Measurements from ENCODE around the gene ERAL1. TPM values are rescaled to one million over a fixed set of nuclear protein-coding genes. Genes with fewer than 3 reads are reported as not detected.

ERAL1 gene
- total and polyA plus RNA-seq, 5 donors = 25.9 to 30.1 (median 28.7) TPM

GRCh38 chr17:28849281-28849680 lies 5.5 kb upstream of the ERAL1 start:
- peak; percentile 38 to 58 for ATAC-seq
- no peak overlapping the region for H3K27ac ChIP-seq (ENCODE audit: low read length)
- WGBS = 71% methylated on average over 5 of the region's 5 CpGs

GRCh38 chr17:28853295-28853694 lies 1.5 kb upstream of the ERAL1 start:
- Histone ChIP-seq H3K4me1 (ENCODE audit: control insufficient read depth, insufficient read depth, low read length) (peaks cover 2% of the 10 kb centered on the region), H3K27ac (ENCODE audit: low read length) (no peak overlapping the region), H3K9me3 (ENCODE audit: control insufficient read depth, low read length) (no peaks in the 10 kb centered on the region), H3K4me3 (ENCODE audit: low read length) (no peak overlapping the region), H3K27me3 (ENCODE audit: control insufficient read depth, insufficient read depth) (no peaks in the 10 kb centered on the region)
- intact Hi-C loops (cut with DNase I) = no loop called here
- no peak for ATAC-seq
- WGBS = 93% methylated on average over 2 of the region's 2 CpGs
- DNase-seq = no peak

More at GRCh38 chr17:28849281-28849680, 5.5 kb upstream of the ERAL1 start:
- H3K4me3 ChIP-seq (ENCODE audit: low read length) = no peak overlapping the region
- DNase-seq = no peak
- no peaks in the 10 kb centered on the region for H3K9me3 ChIP-seq (ENCODE audit: control insufficient read depth, low read length)
- no peaks in the 10 kb centered on the region for H3K4me1 ChIP-seq (ENCODE audit: control insufficient read depth, insufficient read depth, low read length)
- H3K27me3 ChIP-seq (ENCODE audit: control insufficient read depth, insufficient read depth) = no peaks in the 10 kb centered on the region
- intact Hi-C loops (cut with DNase I) = no loop called here

- 14% methylated on average over 5 of the region's 5 CpGs for WGBS
- H3K4me3 ChIP-seq (ENCODE audit: low read length) = peak overlapping the region; percentile 75
- peaks cover 2% of the 10 kb centered on the region for H3K4me1 ChIP-seq (ENCODE audit: control insufficient read depth, insufficient read depth, low read length)
- peak overlapping the region; percentile 28 for H3K27ac ChIP-seq (ENCODE audit: low read length)
- no peaks in the 10 kb centered on the region for H3K27me3 ChIP-seq (ENCODE audit: control insufficient read depth, insufficient read depth)
- intact Hi-C loops (cut with DNase I) = no loop called here
- H3K9me3 ChIP-seq (ENCODE audit: control insufficient read depth, low read length) = no peaks in the 10 kb centered on the region
- ATAC-seq = no peak
- no peak for DNase-seq
These were observed 492 bp downstream of the ERAL1 start for GRCh38 chr17:28855336-28855679.

GRCh38 chr17:28856028-28856574 lies 1.3 kb downstream of the ERAL1 start:
- no peaks in the 10 kb centered on the region for H3K27me3 ChIP-seq (ENCODE audit: control insufficient read depth, insufficient read depth)
- H3K4me3 ChIP-seq (ENCODE audit: low read length) = no peak overlapping the region
- WGBS = 89% methylated on average over 5 of the region's 5 CpGs

GRCh38 chr17:28857905-28858800 lies 3.3 kb downstream of the ERAL1 start:
- Histone ChIP-seq H3K4me3 (ENCODE audit: low read length) (no peak overlapping the region), H3K9me3 (ENCODE audit: control insufficient read depth, low read length) (no peaks in the 10 kb centered on the region), H3K4me1 (ENCODE audit: control insufficient read depth, insufficient read depth, low read length) (peaks cover 2% of the 10 kb centered on the region), H3K27me3 (ENCODE audit: control insufficient read depth, insufficient read depth) (no peaks in the 10 kb centered on the region), H3K27ac (ENCODE audit: low read length) (no peak overlapping the region)
- DNase-seq (no peak), ATAC-seq (no peak)
- intact Hi-C loops (cut with DNase I) = no loop called here
- WGBS = 91% methylated on average over 3 of the region's 3 CpGs

More at GRCh38 chr17:28856028-28856574, 1.3 kb downstream of the ERAL1 start:
- H3K27ac ChIP-seq (ENCODE audit: low read length) = no peak overlapping the region
- peaks cover 2% of the 10 kb centered on the region for H3K4me1 ChIP-seq (ENCODE audit: control insufficient read depth, insufficient read depth, low read length)
- DNase-seq = no peak
- intact Hi-C loops (cut with DNase I) = no loop called here
- ATAC-seq = no peak
- no peaks in the 10 kb centered on the region for H3K9me3 ChIP-seq (ENCODE audit: control insufficient read depth, low read length)

GRCh38 chr17:28858801-28859355 lies 4.1 kb downstream of the ERAL1 start:
- H3K27ac ChIP-seq (ENCODE audit: low read length) = no peak overlapping the region
- DNase-seq = no peak
- no peaks in the 10 kb centered on the region for H3K27me3 ChIP-seq (ENCODE audit: control insufficient read depth, insufficient read depth)
- ATAC-seq = no peak
- no peaks in the 10 kb centered on the region for H3K9me3 ChIP-seq (ENCODE audit: control insufficient read depth, low read length)
- no peak overlapping the region for H3K4me3 ChIP-seq (ENCODE audit: low read length)
- 45% methylated on average over 2 of the region's 2 CpGs for WGBS
- intact Hi-C loops (cut with DNase I) = no loop called here
- peaks cover 2% of the 10 kb centered on the region for H3K4me1 ChIP-seq (ENCODE audit: control insufficient read depth, insufficient read depth, low read length)

- no peak for DNase-seq
- intact Hi-C loops (cut with DNase I) = no loop called here
- WGBS = 91% methylated on average over 4 of the region's 4 CpGs
- ATAC-seq = no peak
- H3K4me3 ChIP-seq (ENCODE audit: low read length) = no peak overlapping the region
- no peak overlapping the region for H3K27ac ChIP-seq (ENCODE audit: low read length)
- H3K9me3 ChIP-seq (ENCODE audit: control insufficient read depth, low read length) = no peaks in the 10 kb centered on the region
- peaks cover 2% of the 10 kb centered on the region for H3K4me1 ChIP-seq (ENCODE audit: control insufficient read depth, insufficient read depth, low read length)
- no peaks in the 10 kb centered on the region for H3K27me3 ChIP-seq (ENCODE audit: control insufficient read depth, insufficient read depth)
These were observed 5.6 kb downstream of the ERAL1 start for GRCh38 chr17:28860363-28860808.

GRCh38 chr17:28861393-28862203 lies 6.8 kb downstream of the ERAL1 start:
- 65% methylated on average over 8 of the region's 8 CpGs for WGBS

GRCh38 chr17:28862561-28862960 lies 7.7 kb downstream of the ERAL1 start:
- H3K9me3 ChIP-seq (ENCODE audit: control insufficient read depth, low read length) = no peaks in the 10 kb centered on the region
- intact Hi-C loops (cut with DNase I) = no loop called here
- DNase-seq = no peak
- H3K4me1 ChIP-seq (ENCODE audit: control insufficient read depth, insufficient read depth, low read length) = no peaks in the 10 kb centered on the region
- no peak overlapping the region for H3K4me3 ChIP-seq (ENCODE audit: low read length)
- H3K27ac ChIP-seq (ENCODE audit: low read length) = no peak overlapping the region
- ATAC-seq = no peak
- H3K27me3 ChIP-seq (ENCODE audit: control insufficient read depth, insufficient read depth) = no peaks in the 10 kb centered on the region
- 96% methylated on average over 3 of the region's 3 CpGs for WGBS

More at GRCh38 chr17:28861393-28862203, 6.8 kb downstream of the ERAL1 start:
- H3K27ac ChIP-seq (ENCODE audit: low read length) = no peak overlapping the region
- ATAC-seq (no peak), DNase-seq (no peak)
- no peaks in the 10 kb centered on the region for H3K4me1 ChIP-seq (ENCODE audit: control insufficient read depth, insufficient read depth, low read length)
- H3K4me3 ChIP-seq (ENCODE audit: low read length) = no peak overlapping the region
- H3K9me3 ChIP-seq (ENCODE audit: control insufficient read depth, low read length) = no peaks in the 10 kb centered on the region
- no peaks in the 10 kb centered on the region for H3K27me3 ChIP-seq (ENCODE audit: control insufficient read depth, insufficient read depth)
- intact Hi-C loops (cut with DNase I) = no loop called here

- WGBS = 92% methylated on average over 1 of the region's 1 CpG
- Histone ChIP-seq H3K4me3 (ENCODE audit: low read length) (no peak overlapping the region), H3K4me1 (ENCODE audit: control insufficient read depth, insufficient read depth, low read length) (no peaks in the 10 kb centered on the region), H3K27me3 (ENCODE audit: control insufficient read depth, insufficient read depth) (no peaks in the 10 kb centered on the region), H3K27ac (ENCODE audit: low read length) (no peak overlapping the region), H3K9me3 (ENCODE audit: control insufficient read depth, low read length) (no peaks in the 10 kb centered on the region)
- DNase-seq = no peak
- ATAC-seq = no peak
- intact Hi-C loops (cut with DNase I) = no loop called here
These were observed 9.1 kb downstream of the ERAL1 start for GRCh38 chr17:28863953-28864352.
